Naive thymus-derived CD4-positive, alpha-beta T cell (primary cell): Measurements from ENCODE around the gene CLCNKB. TPM values are rescaled to one million over a fixed set of nuclear protein-coding genes. Genes with fewer than 3 reads are reported as not detected.
"Not testable (repeated sequence)": the region's sequence is repeated elsewhere in the genome, so short reads cannot be mapped to it uniquely, and the experiment has no call there.

ENCODE experiments used
- ATAC-seq: fragments of 150-1000 bp; cut with Tn5 transposase; 2 replicates; pipeline ENCODE4 v1.10.0; 2021; ENCODE audit warnings: mild to moderate bottlenecking, moderate library complexity
- CTCF ChIA-PET: fragments of 350-600 bp; sonication (Branson Sonifier 250); formaldehyde crosslinking; loops from one replicate; lab custom pipeline; 2021; ENCODE audit warnings: antibody characterized with exemption; lab: Charles Lee
- POLR2A ChIA-PET: fragments of 350-600 bp; sonication (Branson Sonifier 250); formaldehyde crosslinking; loops from one replicate; lab custom pipeline; 2021; ENCODE audit warnings: antibody characterized with exemption, inconsistent platforms; lab: Charles Lee
- DNase-seq, 9 donors: peaks; one replicate each; pipeline versions ENCODE4 v3.0.0 to v3.0.0-alpha.2; 2020 to 2022; ENCODE audit warnings: mixed read lengths in 1 of 9
- H3K27ac ChIP-seq: one replicate; pipeline ENCODE4 v1.7.0; 2013; ENCODE audit warnings: mild to moderate bottlenecking, low read depth, low read length, moderate library complexity
- H3K27me3 ChIP-seq, 2 donors: one replicate each; pipeline ENCODE4 v1.7.0; 2013; ENCODE audit warnings: low read length in 2 of 2, mild to moderate bottlenecking in 2 of 2, moderate library complexity in 2 of 2; ENCODE audit not compliant: control insufficient read depth in 2 of 2, insufficient read depth in 2 of 2
- H3K36me3 ChIP-seq, 3 experiments: 1 replicate in 2 of 3; 2 replicates in 1 of 3; pipeline ENCODE4 v1.7.0; 2013; ENCODE audit warnings: low read length in 3 of 3, mild to moderate bottlenecking in 3 of 3, moderate library complexity in 1 of 3; ENCODE audit not compliant: insufficient read depth in 3 of 3, control insufficient read depth in 2 of 3
- H3K4me1 ChIP-seq, 2 donors: one replicate each; pipeline ENCODE4 v1.7.0; 2013; ENCODE audit warnings: low read length in 2 of 2, mild to moderate bottlenecking in 2 of 2, moderate library complexity in 1 of 2; ENCODE audit not compliant: control insufficient read depth in 2 of 2, insufficient read depth in 2 of 2
- H3K4me3 ChIP-seq: 2 replicates; pipeline ENCODE4 v1.7.0; 2013; ENCODE audit warnings: mild to moderate bottlenecking, low read length
- H3K9me3 ChIP-seq, 3 experiments: 1 replicate in 2 of 3; 2 replicates in 1 of 3; pipeline ENCODE4 v1.7.0; 2013; ENCODE audit warnings: low read length in 3 of 3; ENCODE audit not compliant: control insufficient read depth in 2 of 3
- H3K27ac Mint-ChIP-seq, 9 donors: one replicate each; pipeline ENCODE4 v1.8.0; 2020 to 2022; ENCODE audit warnings: mixed read lengths in 9 of 9, mild to moderate bottlenecking in 8 of 9, moderate library complexity in 5 of 9, inconsistent platforms in 2 of 9
- H3K27me3 Mint-ChIP-seq, 5 donors: one replicate each; pipeline ENCODE4 v1.8.0; 2021 to 2022; ENCODE audit warnings: mixed read lengths in 5 of 5, mild to moderate bottlenecking in 1 of 5
- H3K36me3 Mint-ChIP-seq, 5 donors: one replicate each; pipeline ENCODE4 v1.8.0; 2020 to 2022; ENCODE audit warnings: mixed read lengths in 5 of 5, mild to moderate bottlenecking in 3 of 5, inconsistent platforms in 1 of 5
- H3K4me1 Mint-ChIP-seq, 7 donors: one replicate each; pipeline ENCODE4 v1.8.0; 2020 to 2022; ENCODE audit warnings: mixed read lengths in 7 of 7, mild to moderate bottlenecking in 3 of 7, inconsistent platforms in 1 of 7
- H3K4me3 Mint-ChIP-seq, 10 donors: one replicate each; pipeline ENCODE4 v1.8.0; 2020 to 2022; ENCODE audit warnings: mild to moderate bottlenecking in 10 of 10, mixed read lengths in 10 of 10, moderate library complexity in 6 of 10, inconsistent platforms in 2 of 10
- H3K9me3 Mint-ChIP-seq, 11 donors: one replicate each; pipeline ENCODE4 v1.8.0; 2020 to 2022; ENCODE audit warnings: mixed read lengths in 11 of 11, mild to moderate bottlenecking in 4 of 11, inconsistent platforms in 1 of 11, moderate library complexity in 1 of 11
- intact Hi-C, 2 donors: fragments of 100-400 bp; cut with micrococcal nuclease; formaldehyde crosslinking; loops; one replicate each; pipeline ENCODE4 v1.15.1; 2023
- polyA plus RNA-seq, 2 donors: library from polyadenylated mRNA; unstranded; fragments of 300-500 nt; fragmentation: Illumina TruSeq; gene quantifications; one replicate each; pipeline ENCODE4 v1.2.3, GENCODE V29; 2021
- total RNA-seq, 6 experiments: library from RNA in 5 of 6; stranded (reverse) in 5 of 6; gene quantifications; 1 replicate in 5 of 6; 2 replicates in 1 of 6; pipeline ENCODE4 v1.2.3 and lab custom pipeline; 2021 to 2026

Gene CLCNKB
- total and polyA plus RNA-seq, 7 experiments from 2014 or later: not detected

GRCh38 chr1:16055613-16056520 is 12.3 kb downstream of the CLCNKB start:
- H3K4me3 ChIP-seq: no peak overlapping the region
- ChIA-PET CTCF (interaction anchor here (1.1 to 2.5 kb wide), 4 partner anchors 46 to 265 kb away, joined by 3 to 10 read pairs (median 6); no protein-coding TSS in a partner anchor), POLR2A (no interaction called here)
- Mint-ChIP-seq H3K4me3 (peak overlapping the region in 2 of 10 donors; percentile 17 to 43), H3K36me3 (no peaks in the 10 kb centered on the region), H3K27ac (peak overlapping the region in 4 of 9 donors; percentile 45 to 76 (median 68)), H3K27me3 (peaks cover 0 to 4% (median 0%) of the 10 kb centered on the region in 5 donors), H3K9me3 (no peaks in the 10 kb centered on the region), H3K4me1 (peaks cover 5 to 6% (median 6%) of the 10 kb centered on the region in 7 donors)
- no peak overlapping the region for H3K27ac ChIP-seq
- no peaks in the 10 kb centered on the region for H3K36me3 ChIP-seq
- no peaks in the 10 kb centered on the region for H3K27me3 ChIP-seq
- no peaks in the 10 kb centered on the region for H3K4me1 ChIP-seq
- DNase-seq: peak; percentile 71 to 87 (median 78)
- no peaks in the 10 kb centered on the region for H3K9me3 ChIP-seq
- ATAC-seq: peak; percentile 97
- intact Hi-C loops: loop anchor here (1.0 kb wide), 3 partner anchors 47 to 264 kb away; no protein-coding TSS in a partner anchor

- H3K9me3 ChIP-seq, H3K27me3 Mint-ChIP-seq, H3K4me1 Mint-ChIP-seq, POLR2A ChIA-PET, H3K27ac Mint-ChIP-seq, H3K4me1 ChIP-seq, H3K9me3 Mint-ChIP-seq, H3K27me3 ChIP-seq, H3K36me3 ChIP-seq, H3K36me3 Mint-ChIP-seq, H3K27ac ChIP-seq, DNase-seq, H3K4me3 ChIP-seq, ATAC-seq: not testable (repeated sequence)
- CTCF ChIA-PET: interaction anchor here (0.6 to 2.3 kb wide), 2 partner anchors 47 to 65 kb away, joined by 4 to 10 read pairs; no protein-coding TSS in a partner anchor
- H3K4me3 Mint-ChIP-seq: peak overlapping the region in 1 of 10 donors; percentile 17
- intact Hi-C loops: loop anchor here (1.0 kb wide), 3 partner anchors 47 to 264 kb away; no protein-coding TSS in a partner anchor
These were observed 12.9 kb downstream of the CLCNKB start for GRCh38 chr1:16056521-16056912.

- H3K4me1 ChIP-seq, DNase-seq, H3K4me1 Mint-ChIP-seq, H3K27ac Mint-ChIP-seq, POLR2A ChIA-PET, H3K36me3 Mint-ChIP-seq, H3K27ac ChIP-seq, H3K9me3 Mint-ChIP-seq, H3K36me3 ChIP-seq, H3K27me3 ChIP-seq, H3K4me3 ChIP-seq, intact Hi-C loops, H3K27me3 Mint-ChIP-seq, H3K9me3 ChIP-seq, ATAC-seq, H3K4me3 Mint-ChIP-seq: not testable (repeated sequence)
- CTCF ChIA-PET: interaction anchor here (0.6 kb wide), 1 partner anchor 66 kb away, joined by 4 read pairs; no protein-coding TSS in a partner anchor
These were observed 13.8 kb downstream of the CLCNKB start for GRCh38 chr1:16057314-16057915.

- CTCF ChIA-PET, intact Hi-C loops: not testable (repeated sequence)
These were observed 15.0 kb downstream of the CLCNKB start for GRCh38 chr1:16058394-16059120.

GRCh38 chr1:16061266-16061665 is 17.7 kb downstream of the CLCNKB start:
- Mint-ChIP-seq H3K36me3 (no peaks in the 10 kb centered on the region), H3K9me3 (no peaks in the 10 kb centered on the region), H3K27me3 (peaks cover 0 to 22% (median 8%) of the 10 kb centered on the region in 5 donors), H3K27ac (no peak overlapping the region), H3K4me1 (peaks cover 6 to 25% (median 9%) of the 10 kb centered on the region in 7 donors), H3K4me3 (no peak overlapping the region)
- POLR2A ChIA-PET: no interaction called here
- CTCF ChIA-PET: interaction anchor here (1.2 kb wide), 1 partner anchor 125 kb away, joined by 3 read pairs; no protein-coding TSS in a partner anchor
- ATAC-seq: no peak
- intact Hi-C loops: no loop called here
- no peaks in the 10 kb centered on the region for H3K36me3 ChIP-seq
- H3K27ac ChIP-seq: no peak overlapping the region
- H3K9me3 ChIP-seq: no peaks in the 10 kb centered on the region
- H3K4me3 ChIP-seq: no peak overlapping the region
- DNase-seq: no peak
- no peaks in the 10 kb centered on the region for H3K27me3 ChIP-seq
- peaks cover 0 to 4% of the 10 kb centered on the region in 2 donors for H3K4me1 ChIP-seq

More at GRCh38 chr1:16058394-16059120, 15.0 kb downstream of the CLCNKB start:
- H3K4me3 Mint-ChIP-seq, H3K4me1 ChIP-seq, POLR2A ChIA-PET, ATAC-seq, H3K27ac ChIP-seq, H3K36me3 ChIP-seq, DNase-seq, H3K27me3 Mint-ChIP-seq, H3K4me3 ChIP-seq, H3K9me3 Mint-ChIP-seq, H3K27me3 ChIP-seq, H3K27ac Mint-ChIP-seq, H3K9me3 ChIP-seq, H3K4me1 Mint-ChIP-seq, H3K36me3 Mint-ChIP-seq: not testable (repeated sequence)

- H3K9me3 ChIP-seq, DNase-seq, ATAC-seq, POLR2A ChIA-PET, intact Hi-C loops, H3K4me3 Mint-ChIP-seq, H3K36me3 ChIP-seq, H3K36me3 Mint-ChIP-seq, CTCF ChIA-PET, H3K27me3 ChIP-seq, H3K9me3 Mint-ChIP-seq, H3K4me3 ChIP-seq, H3K27ac ChIP-seq, H3K4me1 ChIP-seq: not testable (repeated sequence)
- Mint-ChIP-seq H3K4me1 (peaks cover 6 to 25% (median 9%) of the 10 kb centered on the region in 7 donors), H3K27ac (peak overlapping the region in 1 of 9 donors; percentile 12), H3K27me3 (peaks cover 0 to 22% (median 8%) of the 10 kb centered on the region in 5 donors)
These were observed 18.6 kb downstream of the CLCNKB start for GRCh38 chr1:16061989-16062686.
